Trophoblast cell (in vitro differentiated cells and primary cell): ENCODE measurements around the gene PAK5.

Experiments
- DNase-seq, 2 donors: peaks; one replicate each; pipeline ENCODE4 v3.0.0-alpha.2; 2016
- H2AFZ ChIP-seq: 2 replicates; pipeline ENCODE4 v1.6.1; 2013; ENCODE audit warnings: low read length, moderate library complexity, mild to moderate bottlenecking; ENCODE audit not compliant: insufficient read depth, poor library complexity
- H2AK5ac ChIP-seq: 2 replicates; pipeline ENCODE4 v1.6.1; 2013; ENCODE audit warnings: mild to moderate bottlenecking, low read length
- H2BK120ac ChIP-seq: 2 replicates; pipeline ENCODE4 v1.6.1; 2013; ENCODE audit warnings: low read length, mild to moderate bottlenecking, moderate library complexity; ENCODE audit not compliant: insufficient read depth, poor library complexity
- H2BK12ac ChIP-seq: 2 replicates; pipeline ENCODE4 v1.6.1; 2013; ENCODE audit warnings: mild to moderate bottlenecking, low read length, moderate library complexity
- H2BK5ac ChIP-seq: 2 replicates; pipeline ENCODE4 v1.6.1; 2013; ENCODE audit warnings: low read length, low read depth, moderate library complexity, mild to moderate bottlenecking; ENCODE audit not compliant: poor library complexity
- H3K14ac ChIP-seq: 2 replicates; pipeline ENCODE4 v1.6.1; 2013; ENCODE audit warnings: mild to moderate bottlenecking, low read length
- H3K18ac ChIP-seq: 2 replicates; pipeline ENCODE4 v1.6.1; 2013; ENCODE audit warnings: mild to moderate bottlenecking, low read length
- H3K23ac ChIP-seq: 2 replicates; pipeline ENCODE4 v1.6.1; 2013; ENCODE audit warnings: low read length
- H3K27ac ChIP-seq: 2 replicates; pipeline ENCODE4 v1.5.1; 2013; ENCODE audit warnings: low read depth, mild to moderate bottlenecking, inconsistent platforms, low read length, moderate library complexity
- H3K27me3 ChIP-seq: 2 replicates; pipeline ENCODE4 v1.6.1; 2013; ENCODE audit warnings: inconsistent platforms, mild to moderate bottlenecking, low read length, moderate library complexity; ENCODE audit not compliant: insufficient read depth
- H3K36me3 ChIP-seq, 2 experiments: 1 replicate in 1 of 2; 2 replicates in 1 of 2; pipeline ENCODE4 v1.6.1; 2013; ENCODE audit warnings: low read length in 2 of 2, mild to moderate bottlenecking in 2 of 2, moderate library complexity in 1 of 2; ENCODE audit not compliant: insufficient read depth in 2 of 2, control insufficient read depth in 1 of 2
- H3K4ac ChIP-seq: 2 replicates; pipeline ENCODE4 v1.6.1; 2013; ENCODE audit warnings: low read depth, mild to moderate bottlenecking, low read length, moderate library complexity
- H3K4me1 ChIP-seq, 2 experiments: 1 replicate in 1 of 2; 2 replicates in 1 of 2; pipeline ENCODE4 v1.6.1; 2013; ENCODE audit warnings: low read length in 2 of 2, mild to moderate bottlenecking in 2 of 2, moderate library complexity in 1 of 2; ENCODE audit not compliant: insufficient read depth in 2 of 2, control insufficient read depth in 1 of 2
- H3K4me2 ChIP-seq: 2 replicates; pipeline ENCODE4 v1.6.1; 2013; ENCODE audit warnings: inconsistent platforms, mild to moderate bottlenecking, low read length, moderate library complexity
- H3K4me3 ChIP-seq: 2 replicates; pipeline ENCODE4 v1.5.1; 2013; ENCODE audit warnings: mild to moderate bottlenecking, low read depth, low read length, inconsistent platforms
- H3K79me1 ChIP-seq: one replicate; pipeline ENCODE4 v1.6.1; 2013; ENCODE audit warnings: low read length
- H3K79me2 ChIP-seq: 2 replicates; pipeline ENCODE4 v1.6.1; 2013; ENCODE audit warnings: low read length, mild to moderate bottlenecking; ENCODE audit not compliant: control insufficient read depth, insufficient read depth, poor library complexity
- H3K9ac ChIP-seq: 2 replicates; pipeline ENCODE4 v1.6.1; 2013; ENCODE audit warnings: mild to moderate bottlenecking, low read length
- H3K9me3 ChIP-seq: 2 replicates; pipeline ENCODE4 v1.6.1; 2013; ENCODE audit warnings: low read depth, mild to moderate bottlenecking, control low read depth, inconsistent platforms, low read length; ENCODE audit not compliant: insufficient read depth
- H4K12ac ChIP-seq: 2 replicates; pipeline ENCODE4 v1.6.1; 2013; ENCODE audit warnings: low read depth, mild to moderate bottlenecking, low read length, moderate library complexity
- H4K8ac ChIP-seq: 2 replicates; pipeline ENCODE4 v1.6.1; 2013; ENCODE audit warnings: low read depth, mild to moderate bottlenecking, low read length, moderate library complexity
- H4K91ac ChIP-seq: one replicate; pipeline ENCODE4 v1.6.1; 2013; ENCODE audit warnings: low read depth, mild to moderate bottlenecking, low read length, moderate library complexity
- WGBS: extraction: QIAGEN DNeasy Blood & Tissue Kit; methylation state at CpG from one replicate; pipeline ENCODE4 v1.1.7; 2013; ENCODE audit warnings: missing lambda C conversion rate; ENCODE audit not compliant: insufficient read length, insufficient coverage; ENCODE audit errors: extremely low coverage; 5-methylcytosine and 5-hydroxymethylcytosine counted together

Gene PAK5

GRCh38 chr20:9609887-9610502 lies 228.9 kb downstream of the PAK5 start:
- DNase-seq = peak; percentile 64 to 87
- H3K27me3 ChIP-seq = no peaks in the 10 kb centered on the region
- H3K36me3 ChIP-seq = no peaks in the 10 kb centered on the region
- no peak overlapping the region for H2BK5ac ChIP-seq
- H3K4me3 ChIP-seq = no peak overlapping the region
- H3K18ac ChIP-seq = no peak overlapping the region
- H3K79me2 ChIP-seq = no peaks in the 10 kb centered on the region
- no peaks in the 10 kb centered on the region for H3K79me1 ChIP-seq
- no peaks in the 10 kb centered on the region for H3K4me1 ChIP-seq
- no peak overlapping the region for H4K91ac ChIP-seq
- H4K12ac ChIP-seq = no peak overlapping the region
- H2AK5ac ChIP-seq = no peak overlapping the region
- no peak overlapping the region for H2AFZ ChIP-seq
- no peak overlapping the region for H3K9ac ChIP-seq
- no peaks in the 10 kb centered on the region for H3K9me3 ChIP-seq
- no CpG with 5 or more reads among the region's 7 CpGs for WGBS
- no peak overlapping the region for H3K27ac ChIP-seq
- H4K8ac ChIP-seq = no peak overlapping the region
- no peak overlapping the region for H3K14ac ChIP-seq
- no peak overlapping the region for H3K4ac ChIP-seq
- H3K23ac ChIP-seq = no peak overlapping the region
- no peak overlapping the region for H2BK12ac ChIP-seq
- H3K4me2 ChIP-seq = no peak overlapping the region
- H2BK120ac ChIP-seq = no peak overlapping the region

GRCh38 chr20:9608639-9609340 lies 230.1 kb downstream of the PAK5 start:
- Histone ChIP-seq H3K9me3 (no peaks in the 10 kb centered on the region), H3K27ac (no peak overlapping the region), H3K36me3 (no peaks in the 10 kb centered on the region), H2BK12ac (no peak overlapping the region), H3K79me1 (no peaks in the 10 kb centered on the region), H2BK5ac (no peak overlapping the region), H4K8ac (no peak overlapping the region), H3K4me1 (no peaks in the 10 kb centered on the region), H4K12ac (no peak overlapping the region), H3K4ac (no peak overlapping the region), H3K4me2 (no peak overlapping the region), H3K18ac (no peak overlapping the region), H3K79me2 (no peaks in the 10 kb centered on the region), H3K23ac (no peak overlapping the region), H2AK5ac (no peak overlapping the region), H3K27me3 (no peaks in the 10 kb centered on the region), H4K91ac (no peak overlapping the region), H3K14ac (no peak overlapping the region), H2BK120ac (no peak overlapping the region), H2AFZ (no peak overlapping the region), H3K4me3 (no peak overlapping the region), H3K9ac (no peak overlapping the region)
- no peak for DNase-seq
- WGBS = no CpG with 5 or more reads among the region's 5 CpGs

GRCh38 chr20:9602847-9603183 lies 236.1 kb downstream of the PAK5 start:
- Histone ChIP-seq H3K79me1 (no peaks in the 10 kb centered on the region), H3K23ac (no peak overlapping the region), H2BK120ac (no peak overlapping the region), H4K91ac (no peak overlapping the region), H3K36me3 (no peaks in the 10 kb centered on the region), H3K9me3 (no peaks in the 10 kb centered on the region), H3K14ac (no peak overlapping the region), H4K8ac (no peak overlapping the region), H3K4me3 (no peak overlapping the region), H3K4me2 (no peak overlapping the region), H3K9ac (no peak overlapping the region), H2AFZ (no peak overlapping the region), H2BK5ac (no peak overlapping the region), H4K12ac (no peak overlapping the region), H3K4ac (no peak overlapping the region), H2BK12ac (no peak overlapping the region), H2AK5ac (no peak overlapping the region), H3K18ac (no peak overlapping the region), H3K27ac (no peak overlapping the region), H3K79me2 (no peaks in the 10 kb centered on the region), H3K4me1 (no peaks in the 10 kb centered on the region), H3K27me3 (no peaks in the 10 kb centered on the region)
- DNase-seq = no peak
- no CpG with 5 or more reads among the region's 4 CpGs for WGBS

- H3K4me2 ChIP-seq = no peak overlapping the region
- H3K23ac ChIP-seq = no peak overlapping the region
- no peak overlapping the region for H2AK5ac ChIP-seq
- H2BK5ac ChIP-seq = no peak overlapping the region
- H4K8ac ChIP-seq = no peak overlapping the region
- no peaks in the 10 kb centered on the region for H3K27me3 ChIP-seq
- H3K27ac ChIP-seq = no peak overlapping the region
- H4K12ac ChIP-seq = no peak overlapping the region
- H2AFZ ChIP-seq = no peak overlapping the region
- no peak overlapping the region for H3K4ac ChIP-seq
- DNase-seq = no peak
- H3K14ac ChIP-seq = no peak overlapping the region
- H2BK120ac ChIP-seq = no peak overlapping the region
- H3K4me3 ChIP-seq = no peak overlapping the region
- no peaks in the 10 kb centered on the region for H3K79me1 ChIP-seq
- no peaks in the 10 kb centered on the region for H3K36me3 ChIP-seq
- no peaks in the 10 kb centered on the region for H3K79me2 ChIP-seq
- H2BK12ac ChIP-seq = no peak overlapping the region
- H4K91ac ChIP-seq = no peak overlapping the region
- H3K9ac ChIP-seq = no peak overlapping the region
- H3K18ac ChIP-seq = no peak overlapping the region
- no CpG with 5 or more reads among the region's 1 CpG for WGBS
- no peaks in the 10 kb centered on the region for H3K9me3 ChIP-seq
- H3K4me1 ChIP-seq = no peaks in the 10 kb centered on the region
These were observed 238.3 kb downstream of the PAK5 start for GRCh38 chr20:9600562-9600961.
